OCI-LY3 (cell line): Measurements from ENCODE around the gene DPEP2.

Experiments used
- H2AFZ ChIP-seq: fragments of 200-600, 300-600 bp; shearing (Covaris generic); 2 replicates; pipeline ENCODE4 v1.6.0; 2014; ENCODE audit warnings: antibody characterized with exemption, low read depth, low read length
- H3K27ac ChIP-seq: fragments of 200-600, 300-600 bp; sonication (generic); 2 replicates; pipeline ENCODE4 v1.5.1; 2014; ENCODE audit warnings: mild to moderate bottlenecking, low read length, moderate library complexity, mixed read lengths
- H3K27me3 ChIP-seq: fragments of 200-600, 300-600 bp; sonication (generic); 2 replicates; pipeline ENCODE4 v1.6.1; 2014; ENCODE audit warnings: low read depth, low read length, mixed read lengths
- H3K36me3 ChIP-seq: fragments of 200-600, 300-600 bp; sonication (generic); replicated peaks from 2 replicates; pipeline ENCODE3; 2014; ENCODE audit warnings: low read depth, low read length, mixed read lengths
- H3K4me1 ChIP-seq: fragments of 300-600, 200-600 bp; sonication (generic); 2 replicates; pipeline ENCODE4 v1.6.1; 2014; ENCODE audit warnings: low read length, mixed read lengths
- H3K4me2 ChIP-seq: fragments of 200-600, 300-600 bp; sonication (generic); 2 replicates; pipeline ENCODE4 v1.6.1; 2014; ENCODE audit warnings: low read length, mixed read lengths
- H3K4me3 ChIP-seq: fragments of 300-600, 200-600 bp; sonication (generic); 2 replicates; pipeline ENCODE4 v1.5.1; 2014; ENCODE audit warnings: antibody characterized with exemption, mild to moderate bottlenecking, low read length, moderate library complexity
- H3K79me2 ChIP-seq: fragments of 300-600, 200-600 bp; shearing (Covaris generic); 2 replicates; pipeline ENCODE4 v1.6.1; 2014; ENCODE audit warnings: mild to moderate bottlenecking, low read length, mixed read lengths
- H3K9ac ChIP-seq: fragments of 300-600, 200-600 bp; shearing (Covaris generic); 2 replicates; pipeline ENCODE4 v1.6.0; 2014; ENCODE audit warnings: mild to moderate bottlenecking, low read length, moderate library complexity
- H3K9me3 ChIP-seq: fragments of 200-600, 300-600 bp; shearing (Covaris generic); 2 replicates; pipeline ENCODE4 v1.6.1; 2014; ENCODE audit warnings: low read length, mixed read lengths; ENCODE audit not compliant: insufficient read depth
- H4K20me1 ChIP-seq: fragments of 200-600, 300-600 bp; sonication (generic); 2 replicates; pipeline ENCODE4 v1.6.1; 2016; ENCODE audit warnings: low read length, mixed read lengths; ENCODE audit not compliant: insufficient read depth
- EZH2phosphoT487 ChIP-seq: fragments of 200-600 bp; shearing (Covaris generic); IDR thresholded peaks from 2 replicates; pipeline ENCODE4 v1.6.1; 2018; ENCODE audit warnings: antibody characterized with exemption, mixed run types, low read depth
- TF ChIP-seq, protein P1 (sequence below): fragments of 200-600, 300-600 bp; sonication (generic); IDR thresholded peaks from 2 replicates; pipeline ENCODE4 v1.5.1; 2014; ENCODE audit warnings: antibody characterized with exemption, low read length, low read depth

The DPEP2 gene

DNA sequence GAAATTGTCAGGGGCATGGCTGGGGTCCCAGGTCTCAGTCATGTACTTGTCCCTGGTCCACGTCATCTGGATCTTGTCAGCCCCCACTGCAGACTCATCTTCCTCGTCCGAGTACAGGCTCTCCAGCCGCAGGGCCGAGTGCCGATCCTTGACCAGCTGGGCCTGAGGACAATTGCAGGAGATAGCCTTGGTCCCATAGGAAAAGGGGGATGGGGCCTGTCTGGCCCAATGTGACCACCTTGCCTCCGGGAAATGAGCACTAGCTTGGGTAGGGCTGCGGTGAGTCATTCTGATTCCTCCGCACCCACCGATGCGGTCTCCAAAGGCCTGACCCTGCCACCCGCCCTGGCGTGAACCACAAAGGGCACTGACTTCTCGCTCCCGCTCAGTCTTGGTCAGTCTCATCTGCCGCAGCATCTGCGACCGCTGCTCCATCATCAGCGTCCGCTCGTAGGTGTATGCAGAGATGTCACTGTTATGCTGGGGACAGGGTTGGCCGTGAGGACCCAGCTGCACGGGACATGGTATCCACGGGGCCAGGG lies 53.8 kb downstream of the DPEP2 start:
- Histone ChIP-seq H3K36me3 (peaks cover 30% of the 10 kb centered on the region), H3K9ac (no peak overlapping the region), H3K27me3 (no peaks in the 10 kb centered on the region), H3K9me3 (no peaks in the 10 kb centered on the region), H3K4me1 (no peaks in the 10 kb centered on the region), H3K4me2 (no peak overlapping the region), H4K20me1 (peaks cover 18% of the 10 kb centered on the region; the same call in 1 of the 2 replicates), H2AFZ (no peak overlapping the region), H3K79me2 (no peaks in the 10 kb centered on the region), H3K4me3 (no peak overlapping the region), H3K27ac (no peak overlapping the region)
- TF ChIP-seq EZH2phosphoT487 = no peak
- TF ChIP-seq, protein P1, sequence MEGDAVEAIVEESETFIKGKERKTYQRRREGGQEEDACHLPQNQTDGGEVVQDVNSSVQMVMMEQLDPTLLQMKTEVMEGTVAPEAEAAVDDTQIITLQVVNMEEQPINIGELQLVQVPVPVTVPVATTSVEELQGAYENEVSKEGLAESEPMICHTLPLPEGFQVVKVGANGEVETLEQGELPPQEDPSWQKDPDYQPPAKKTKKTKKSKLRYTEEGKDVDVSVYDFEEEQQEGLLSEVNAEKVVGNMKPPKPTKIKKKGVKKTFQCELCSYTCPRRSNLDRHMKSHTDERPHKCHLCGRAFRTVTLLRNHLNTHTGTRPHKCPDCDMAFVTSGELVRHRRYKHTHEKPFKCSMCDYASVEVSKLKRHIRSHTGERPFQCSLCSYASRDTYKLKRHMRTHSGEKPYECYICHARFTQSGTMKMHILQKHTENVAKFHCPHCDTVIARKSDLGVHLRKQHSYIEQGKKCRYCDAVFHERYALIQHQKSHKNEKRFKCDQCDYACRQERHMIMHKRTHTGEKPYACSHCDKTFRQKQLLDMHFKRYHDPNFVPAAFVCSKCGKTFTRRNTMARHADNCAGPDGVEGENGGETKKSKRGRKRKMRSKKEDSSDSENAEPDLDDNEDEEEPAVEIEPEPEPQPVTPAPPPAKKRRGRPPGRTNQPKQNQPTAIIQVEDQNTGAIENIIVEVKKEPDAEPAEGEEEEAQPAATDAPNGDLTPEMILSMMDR = no peak

DNA sequence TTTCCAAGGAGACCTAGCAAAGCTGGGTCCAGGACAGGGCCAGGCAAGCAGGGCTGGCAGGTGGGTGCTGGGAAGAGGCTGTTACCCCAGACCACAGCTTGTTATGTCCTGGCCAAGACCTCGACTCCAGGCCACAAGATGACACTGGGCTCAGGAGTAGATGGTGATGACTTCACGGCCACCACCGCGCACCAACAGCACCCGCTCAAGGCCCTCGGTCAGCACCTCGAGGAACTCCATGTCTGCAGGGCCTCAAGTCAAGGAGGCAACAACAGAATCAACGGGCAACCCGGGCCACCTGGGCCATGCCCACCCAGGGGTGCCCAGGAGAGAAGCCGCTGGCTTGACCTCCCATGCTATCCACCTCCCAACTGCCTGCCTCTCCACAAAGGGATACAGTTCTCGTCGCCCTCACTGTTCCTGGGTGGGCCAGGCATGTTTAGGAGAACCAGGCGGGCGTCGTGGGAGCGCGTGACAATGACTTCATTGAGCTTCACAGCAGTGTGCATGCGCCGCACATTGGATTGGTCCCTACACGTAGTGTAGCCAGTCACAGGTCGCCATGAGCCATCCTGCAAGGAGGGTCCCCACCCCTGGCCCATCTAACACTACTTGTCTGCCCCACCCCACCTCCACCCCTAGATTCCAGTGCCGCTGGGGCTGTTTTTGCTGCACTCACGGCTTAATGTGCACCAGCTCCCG lies 54.4 kb downstream of the DPEP2 start:
- Histone ChIP-seq H3K79me2 (no peaks in the 10 kb centered on the region; the same call in 1 of the 2 replicates), H3K9me3 (no peaks in the 10 kb centered on the region), H4K20me1 (peaks cover 18% of the 10 kb centered on the region; the same call in 1 of the 2 replicates), H3K4me2 (no peak overlapping the region), H2AFZ (no peak overlapping the region), H3K27me3 (no peaks in the 10 kb centered on the region), H3K36me3 (peaks cover 37% of the 10 kb centered on the region), H3K9ac (no peak overlapping the region), H3K27ac (no peak overlapping the region), H3K4me3 (no peak overlapping the region), H3K4me1 (no peaks in the 10 kb centered on the region)
- TF ChIP-seq EZH2phosphoT487 = no peak
- TF ChIP-seq, protein P1 = no peak

DNA sequence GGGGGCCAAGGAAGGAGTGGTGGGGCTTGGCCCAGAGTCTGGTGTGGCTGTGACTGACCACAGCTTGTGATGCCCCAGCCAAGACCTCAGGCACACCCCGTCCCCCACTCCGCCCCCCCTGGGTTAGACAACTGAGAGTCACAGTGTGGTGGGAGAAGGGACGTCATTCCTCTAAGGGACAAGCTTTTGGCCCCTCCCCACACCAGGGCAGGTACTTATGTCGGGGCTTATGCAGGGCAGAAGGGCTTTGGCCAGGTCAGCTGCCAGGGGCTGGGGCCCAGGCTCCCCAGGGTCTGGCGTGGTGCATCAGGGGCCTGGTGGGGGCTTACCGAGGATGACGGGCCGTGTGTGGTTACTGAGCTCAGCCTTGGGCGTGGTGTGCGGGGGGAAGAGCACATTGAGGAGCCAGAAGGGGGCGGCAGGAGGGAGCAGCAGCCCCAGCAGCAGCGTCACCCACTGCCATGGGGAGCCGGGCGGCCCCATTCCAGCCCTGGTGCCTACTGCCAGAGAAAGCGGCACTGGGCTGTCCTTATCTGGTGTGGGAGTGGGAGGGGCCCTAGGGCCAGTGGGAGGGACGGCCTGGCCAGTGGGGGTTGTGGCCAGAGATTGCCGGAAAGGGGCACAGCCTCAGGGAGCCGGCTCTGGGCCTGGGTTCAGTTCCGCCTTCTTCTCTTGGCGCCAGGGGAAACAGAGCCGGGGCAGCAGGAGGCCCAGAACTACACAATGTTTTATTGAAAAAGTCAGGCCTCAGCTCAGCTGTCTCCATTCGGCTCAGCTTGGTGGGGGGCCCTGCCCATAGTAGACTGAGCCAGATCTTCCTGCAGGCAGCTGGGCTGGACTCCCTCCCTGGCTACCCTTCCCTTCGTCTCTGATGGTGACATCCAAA lies 55.4 kb downstream of the DPEP2 start, which contains the start of gene LCAT:
Gene LCAT (minus strand): TSS at position 502 of the 886 bp plus-strand sequence. CDS start 19 bp downstream, at position 483.
- Histone ChIP-seq H3K27ac (no peak within 1 kb of the TSS), H3K27me3 (no peaks in the 10 kb centered on the region), H4K20me1 (peaks cover 18% of the 10 kb centered on the region; the same call in 1 of the 2 replicates), H3K79me2 (peaks cover 6% of the 10 kb centered on the region; the same call in 1 of the 2 replicates), H3K9me3 (no peaks in the 10 kb centered on the region), H3K4me3 (no peak within 1 kb of the TSS), H3K9ac (no peak within 1 kb of the TSS), H3K36me3 (peaks cover 42% of the 10 kb centered on the region), H2AFZ (no peak within 1 kb of the TSS), H3K4me2 (no peak within 1 kb of the TSS), H3K4me1 (no peaks in the 10 kb centered on the region)
- TF ChIP-seq, protein P1 = no peak
- TF ChIP-seq EZH2phosphoT487 = no peak

- Histone ChIP-seq H2AFZ (no peak overlapping the region), H3K4me2 (no peak overlapping the region), H3K4me1 (no peaks in the 10 kb centered on the region), H3K27me3 (no peaks in the 10 kb centered on the region), H3K36me3 (peaks cover 37% of the 10 kb centered on the region), H3K27ac (no peak overlapping the region), H3K79me2 (peaks cover 6% of the 10 kb centered on the region; the same call in 1 of the 2 replicates), H4K20me1 (peaks cover 18% of the 10 kb centered on the region; the same call in 1 of the 2 replicates), H3K4me3 (no peak overlapping the region), H3K9ac (no peak overlapping the region), H3K9me3 (no peaks in the 10 kb centered on the region)
- TF ChIP-seq EZH2phosphoT487 = no peak
- TF ChIP-seq, protein P1 = no peak
These were observed 56.0 kb downstream of the DPEP2 start for GRCh38 chr16:67943256-67943618.
